PC-3 (cell line): ENCODE measurements around the gene PLPPR3. TPM values are rescaled to one million over a fixed set of nuclear protein-coding genes. Genes with fewer than 3 reads are reported as not detected.

ENCODE experiments used
- ATAC-seq: fragments of 200-7000 bp; cut with Tn5 transposase; 2 replicates; pipeline ENCODE4 v1.9.1; 2020; ENCODE audit warnings: mild to moderate bottlenecking, moderate library complexity
- BruUV-seq: library from RNA; stranded (reverse); fragments of 400-500 nt; replicated peaks from 2 replicates; lab custom pipeline; 2021; lab: Mats Ljungman, UMichigan
- CTCF ChIA-PET: fragments of 300-600 bp; sonication (Branson Sonifier 250); formaldehyde crosslinking; loops from one replicate; lab custom pipeline; 2022; ENCODE audit warnings: antibody characterized with exemption; lab: Charles Lee
- POLR2A ChIA-PET: fragments of 300-600 bp; sonication (Branson Sonifier 250); formaldehyde crosslinking; loops from one replicate; lab custom pipeline; 2022; ENCODE audit warnings: antibody characterized with exemption; ENCODE audit not compliant: unreplicated experiment; lab: Charles Lee
- DNase-seq: peaks from one replicate; pipeline ENCODE4 v3.0.0-alpha.2; 2015
- H2AFZ ChIP-seq: fragments of 300-600 bp; sonication (generic); 2 replicates; pipeline ENCODE4 v1.6.0; 2016; ENCODE audit warnings: antibody characterized with exemption, low read length
- H3F3A ChIP-seq: fragments of 300-600 bp; sonication (generic); one replicate; pipeline ENCODE4 v1.6.0; 2017; ENCODE audit warnings: antibody characterized with exemption, low read length, control low read depth, mild to moderate bottlenecking; ENCODE audit not compliant: unreplicated experiment
- H3K27ac ChIP-seq: fragments of 300-600 bp; sonication (generic); 2 replicates; pipeline ENCODE4 v1.5.1; 2016; ENCODE audit warnings: mild to moderate bottlenecking, low read length
- H3K27me3 ChIP-seq: fragments of 300-600 bp; sonication (generic); 2 replicates; pipeline ENCODE4 v1.6.1; 2016; ENCODE audit warnings: low read length, mixed read lengths
- H3K36me3 ChIP-seq: fragments of 300-600 bp; sonication (generic); 2 replicates; pipeline ENCODE4 v1.6.1; 2016; ENCODE audit warnings: low read depth, mixed run types, low read length, mixed read lengths
- H3K4me1 ChIP-seq: fragments of 300-600 bp; sonication (generic); 2 replicates; pipeline ENCODE4 v1.5.1; 2016; ENCODE audit warnings: low read length; ENCODE audit not compliant: insufficient read depth
- H3K4me2 ChIP-seq: fragments of 300-600 bp; sonication (generic); 2 replicates; pipeline ENCODE4 v1.6.0; 2016; ENCODE audit warnings: low read length
- H3K4me3 ChIP-seq: fragments of 300-600 bp; sonication (generic); 2 replicates; pipeline ENCODE4 v1.5.1; 2016; ENCODE audit warnings: mild to moderate bottlenecking, low read length, mixed read lengths
- H3K79me2 ChIP-seq: fragments of 300-600 bp; sonication (generic); 2 replicates; pipeline ENCODE4 v1.6.1; 2017; ENCODE audit warnings: low read length, mixed read lengths
- H3K9ac ChIP-seq: fragments of 300-600 bp; sonication (generic); 2 replicates; pipeline ENCODE4 v1.6.0; 2016; ENCODE audit warnings: mild to moderate bottlenecking, low read length
- H3K9me2 ChIP-seq: fragments of 300-600 bp; sonication (generic); replicated peaks from 2 replicates; pipeline ENCODE4 v1.6.1; 2016; ENCODE audit warnings: mixed run types, low read length, mixed read lengths
- H3K9me3 ChIP-seq: fragments of 300-600 bp; sonication (generic); 2 replicates; pipeline ENCODE4 v1.6.1; 2016; ENCODE audit warnings: low read length, mixed read lengths
- H4K20me1 ChIP-seq: fragments of 300-600 bp; sonication (generic); 2 replicates; pipeline ENCODE4 v1.6.1; 2016; ENCODE audit warnings: low read length, mixed read lengths
- EZH2 ChIP-seq: fragments of 300-600 bp; sonication (generic); IDR thresholded peaks from one replicate; pipeline ENCODE4 v1.6.1; 2017; ENCODE audit warnings: antibody characterized with exemption, mild to moderate bottlenecking, low read length; ENCODE audit not compliant: unreplicated experiment
- EZH2phosphoT487 ChIP-seq: fragments of 300-600 bp; sonication (generic); IDR thresholded peaks from 2 replicates; pipeline ENCODE4 v1.6.1; 2018; ENCODE audit warnings: mild to moderate bottlenecking, antibody characterized with exemption, low read length, borderline replicate concordance
- intact Hi-C: fragments of 100-400 bp; cut with micrococcal nuclease; formaldehyde crosslinking; loops from 2 replicates; pipeline ENCODE4 v1.9.0; 2023
- total RNA-seq: library from RNA; depleted of rRNA; stranded (reverse); fragments of >200 nt; gene quantifications from 2 replicates; pipeline ENCODE4 v1.2.3, GENCODE V29; 2014
- TF ChIP-seq, protein P1 (sequence below): fragments of 300-600 bp; sonication (generic); conservative IDR thresholded peaks from 2 replicates; pipeline ENCODE4 v1.5.1; 2017; ENCODE audit warnings: antibody characterized with exemption, low read depth, mild to moderate bottlenecking, low read length

The PLPPR3 gene
- total RNA-seq, 1 experiment from 2014 or later, result not detected

DNA sequence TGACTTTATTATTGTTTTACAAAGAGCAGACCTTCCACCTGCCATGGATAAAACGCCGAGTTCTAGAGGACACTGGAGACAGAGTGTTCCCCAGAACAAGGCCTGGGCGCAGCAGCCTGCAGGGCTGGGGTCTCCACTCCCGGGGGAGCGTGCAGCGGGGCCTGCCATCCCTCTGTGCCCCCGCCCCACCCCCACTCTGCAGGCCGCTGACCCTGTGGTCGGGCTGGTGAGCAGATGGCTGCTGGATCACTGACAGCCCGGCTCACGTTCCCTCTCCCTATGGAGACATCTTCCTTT lies 33.1 kb downstream of the PLPPR3 start:
- no peak for TF ChIP-seq EZH2
- TF ChIP-seq, protein P1, sequence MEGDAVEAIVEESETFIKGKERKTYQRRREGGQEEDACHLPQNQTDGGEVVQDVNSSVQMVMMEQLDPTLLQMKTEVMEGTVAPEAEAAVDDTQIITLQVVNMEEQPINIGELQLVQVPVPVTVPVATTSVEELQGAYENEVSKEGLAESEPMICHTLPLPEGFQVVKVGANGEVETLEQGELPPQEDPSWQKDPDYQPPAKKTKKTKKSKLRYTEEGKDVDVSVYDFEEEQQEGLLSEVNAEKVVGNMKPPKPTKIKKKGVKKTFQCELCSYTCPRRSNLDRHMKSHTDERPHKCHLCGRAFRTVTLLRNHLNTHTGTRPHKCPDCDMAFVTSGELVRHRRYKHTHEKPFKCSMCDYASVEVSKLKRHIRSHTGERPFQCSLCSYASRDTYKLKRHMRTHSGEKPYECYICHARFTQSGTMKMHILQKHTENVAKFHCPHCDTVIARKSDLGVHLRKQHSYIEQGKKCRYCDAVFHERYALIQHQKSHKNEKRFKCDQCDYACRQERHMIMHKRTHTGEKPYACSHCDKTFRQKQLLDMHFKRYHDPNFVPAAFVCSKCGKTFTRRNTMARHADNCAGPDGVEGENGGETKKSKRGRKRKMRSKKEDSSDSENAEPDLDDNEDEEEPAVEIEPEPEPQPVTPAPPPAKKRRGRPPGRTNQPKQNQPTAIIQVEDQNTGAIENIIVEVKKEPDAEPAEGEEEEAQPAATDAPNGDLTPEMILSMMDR, result no peak
- no peak for TF ChIP-seq EZH2phosphoT487
- Histone ChIP-seq H3F3A (no peaks in the 10 kb centered on the region), H3K4me1 (0 out of 2 replicates have a peak, but pooled peaks cover 4% of the 10 kb centered on the region), H3K9me3 (no peaks in the 10 kb centered on the region), H3K4me2 (no peak overlapping the region), H4K20me1 (no peaks in the 10 kb centered on the region), H3K27me3 (no peaks in the 10 kb centered on the region), H3K4me3 (no peak overlapping the region), H2AFZ (no peak overlapping the region), H3K36me3 (no peaks in the 10 kb centered on the region), H3K9ac (no peak overlapping the region), H3K27ac (no peak overlapping the region), H3K9me2 (no peaks in the 10 kb centered on the region), H3K79me2 (peaks cover 25% of the 10 kb centered on the region)
- BruUV-seq, result no TSS peak
- ATAC-seq (no peak), DNase-seq (no peak)
- ChIA-PET POLR2A (no interaction called here), CTCF (no interaction called here)
- intact Hi-C loops, result no loop called here

DNA sequence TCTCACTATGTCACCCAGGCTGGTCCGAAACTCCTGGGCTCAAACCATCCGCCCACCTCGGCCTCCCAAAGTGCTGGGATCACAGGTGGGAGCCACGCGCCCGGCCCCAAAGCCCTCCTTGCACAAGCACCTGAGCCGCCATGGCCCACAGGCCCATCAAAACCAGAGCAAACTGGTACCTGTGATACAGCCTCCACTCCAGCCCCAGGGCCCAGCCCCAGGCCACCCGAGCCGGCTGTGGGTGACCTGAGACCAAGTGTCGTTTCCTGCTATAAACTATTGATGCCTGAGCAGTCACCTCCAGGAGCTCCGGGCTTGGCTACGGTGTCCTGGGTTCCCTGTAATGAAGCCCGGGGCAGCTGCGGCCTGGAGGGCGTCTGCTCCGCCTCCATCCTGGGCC lies 34.2 kb downstream of the PLPPR3 start:
- no peaks in the 10 kb centered on the region for H4K20me1 ChIP-seq
- no peaks in the 10 kb centered on the region for H3K27me3 ChIP-seq
- ATAC-seq (no peak), DNase-seq (no peak)
- no peak overlapping the region for H3K4me3 ChIP-seq
- no peak overlapping the region for H2AFZ ChIP-seq
- no peak overlapping the region for H3K4me2 ChIP-seq
- peaks cover 4% of the 10 kb centered on the region; the same call in 1 of the 2 replicates for H3K4me1 ChIP-seq
- no peaks in the 10 kb centered on the region for H3K36me3 ChIP-seq
- no TSS peak for BruUV-seq
- POLR2A ChIA-PET, result no interaction called here
- H3K9me3 ChIP-seq, result no peaks in the 10 kb centered on the region
- intact Hi-C loops, result no loop called here
- TF ChIP-seq EZH2, result no peak
- TF ChIP-seq, protein P1, result no peak
- no peak for TF ChIP-seq EZH2phosphoT487
- H3K9me2 ChIP-seq, result no peaks in the 10 kb centered on the region
- H3K27ac ChIP-seq, result no peak overlapping the region
- peaks cover 36% of the 10 kb centered on the region for H3K79me2 ChIP-seq
- no peaks in the 10 kb centered on the region for H3F3A ChIP-seq
- no peak overlapping the region for H3K9ac ChIP-seq
- CTCF ChIA-PET, result no interaction called here

DNA sequence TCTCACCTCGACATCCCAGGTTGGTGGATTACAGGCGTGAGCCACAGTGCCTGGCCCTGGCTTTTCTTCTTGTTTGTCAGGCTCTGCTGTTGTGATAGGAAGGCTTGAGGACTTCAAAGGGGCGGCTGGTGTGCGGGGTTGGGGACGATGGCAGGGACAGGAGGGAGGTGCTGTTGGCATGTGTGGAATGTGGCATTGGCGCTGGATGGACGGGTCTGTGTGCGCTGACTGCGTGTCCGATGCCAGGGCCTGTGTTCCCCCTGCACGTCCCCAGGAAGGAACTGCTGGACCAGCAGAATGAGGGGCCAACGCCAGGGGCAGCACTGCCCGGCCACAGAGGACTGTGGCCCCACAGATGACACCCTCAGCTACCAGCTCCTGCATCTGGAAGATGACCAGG lies 37.2 kb downstream of the PLPPR3 start:
- no peak overlapping the region for H2AFZ ChIP-seq
- CTCF ChIA-PET, result no interaction called here
- DNase-seq, result no peak

More for the DNA sequence above, 37.2 kb downstream of the PLPPR3 start:
- Histone ChIP-seq H3K4me1 (peaks cover 12% of the 10 kb centered on the region; the same call in 1 of the 2 replicates), H3K27ac (no peak overlapping the region), H3K36me3 (no peaks in the 10 kb centered on the region), H3F3A (no peaks in the 10 kb centered on the region), H3K79me2 (peaks cover 52% of the 10 kb centered on the region), H4K20me1 (no peaks in the 10 kb centered on the region), H3K4me2 (peak overlapping the region; percentile 93), H3K9me2 (no peaks in the 10 kb centered on the region), H3K4me3 (peak overlapping the region; percentile 75), H3K9ac (peak overlapping the region; percentile 22; the same call in 1 of the 2 replicates), H3K9me3 (no peaks in the 10 kb centered on the region), H3K27me3 (no peaks in the 10 kb centered on the region)
- TSS peak; percentile 3 for BruUV-seq
- POLR2A ChIA-PET, result interaction anchor here (0.6 kb wide), 2 partner anchors 64 to 1073 kb away, joined by 3 to 13 read pairs; no protein-coding TSS in a partner anchor
- no peak for ATAC-seq
- TF ChIP-seq EZH2phosphoT487 (no peak), EZH2 (no peak)
- TF ChIP-seq, protein P1, result no peak
- intact Hi-C loops, result no loop called here
